ENCODE data around the gene HTT. TPM values are rescaled to one million over a fixed set of nuclear protein-coding genes. Genes with fewer than 3 reads are reported as not detected.

Gene HTT
- total and polyA plus RNA-seq, 4 donors: 8.6 to 39.8 (median 16.4) TPM

- DNase-seq (ENCODE audit: low spot score): no peak
- Histone ChIP-seq H3K4me3 (ENCODE audit: low read depth in 1 of 3, low read length in 3 of 3) (no peak overlapping the region), H3K9me3 (ENCODE audit: control insufficient read depth in 4 of 4, low read length in 3 of 4) (no peaks in the 10 kb centered on the region), H3K36me3 (ENCODE audit: control insufficient read depth in 4 of 4, insufficient read depth in 3 of 4, low read depth in 1 of 4, low read length in 3 of 4) (peaks cover 0 to 3% (median 0%) of the 10 kb centered on the region in 4 donors), H3K4me1 (ENCODE audit: control insufficient read depth in 4 of 4, insufficient read depth in 4 of 4, low read length in 3 of 4) (no peaks in the 10 kb centered on the region), H3K27me3 (ENCODE audit: control insufficient read depth in 4 of 4, insufficient read depth in 4 of 4, low read length in 3 of 4) (no peaks in the 10 kb centered on the region), H3K9ac (ENCODE audit: low read depth in 1 of 2, low read length in 2 of 2) (no peak overlapping the region), H3K27ac (ENCODE audit: low read depth in 1 of 2, low read length in 2 of 2) (no peak overlapping the region)
- TF ChIP-seq HNF4A (conservative IDR thresholded peaks at IDR 0.05): no peak
- TF ChIP-seq MAX (IDR thresholded peaks at IDR 0.05): no peak
- TF ChIP-seq SP1 (IDR thresholded peaks at IDR 0.05): no peak
- no peak for TF ChIP-seq YY1 (IDR thresholded peaks at IDR 0.05)
- no peak for TF ChIP-seq RXRA (IDR thresholded peaks at IDR 0.05)
- TF ChIP-seq NR2F2 (IDR thresholded peaks at IDR 0.05): no peak
- TF ChIP-seq HNF4G (IDR thresholded peaks at IDR 0.05): no peak
- no peak for TF ChIP-seq FOXA1 (IDR thresholded peaks at IDR 0.05)
- TF ChIP-seq FOXA2 (IDR thresholded peaks at IDR 0.05): no peak
- TF ChIP-seq, protein P1, sequence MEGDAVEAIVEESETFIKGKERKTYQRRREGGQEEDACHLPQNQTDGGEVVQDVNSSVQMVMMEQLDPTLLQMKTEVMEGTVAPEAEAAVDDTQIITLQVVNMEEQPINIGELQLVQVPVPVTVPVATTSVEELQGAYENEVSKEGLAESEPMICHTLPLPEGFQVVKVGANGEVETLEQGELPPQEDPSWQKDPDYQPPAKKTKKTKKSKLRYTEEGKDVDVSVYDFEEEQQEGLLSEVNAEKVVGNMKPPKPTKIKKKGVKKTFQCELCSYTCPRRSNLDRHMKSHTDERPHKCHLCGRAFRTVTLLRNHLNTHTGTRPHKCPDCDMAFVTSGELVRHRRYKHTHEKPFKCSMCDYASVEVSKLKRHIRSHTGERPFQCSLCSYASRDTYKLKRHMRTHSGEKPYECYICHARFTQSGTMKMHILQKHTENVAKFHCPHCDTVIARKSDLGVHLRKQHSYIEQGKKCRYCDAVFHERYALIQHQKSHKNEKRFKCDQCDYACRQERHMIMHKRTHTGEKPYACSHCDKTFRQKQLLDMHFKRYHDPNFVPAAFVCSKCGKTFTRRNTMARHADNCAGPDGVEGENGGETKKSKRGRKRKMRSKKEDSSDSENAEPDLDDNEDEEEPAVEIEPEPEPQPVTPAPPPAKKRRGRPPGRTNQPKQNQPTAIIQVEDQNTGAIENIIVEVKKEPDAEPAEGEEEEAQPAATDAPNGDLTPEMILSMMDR (IDR thresholded peaks at IDR 0.05; ENCODE audit: low read depth, low read length, missing input control): no peak
- WGBS: 82% methylated on average over 13 of the region's 13 CpGs
Measured at GRCh38 chr4:3253808-3254207, 179.3 kb downstream of the HTT start.

DNA sequence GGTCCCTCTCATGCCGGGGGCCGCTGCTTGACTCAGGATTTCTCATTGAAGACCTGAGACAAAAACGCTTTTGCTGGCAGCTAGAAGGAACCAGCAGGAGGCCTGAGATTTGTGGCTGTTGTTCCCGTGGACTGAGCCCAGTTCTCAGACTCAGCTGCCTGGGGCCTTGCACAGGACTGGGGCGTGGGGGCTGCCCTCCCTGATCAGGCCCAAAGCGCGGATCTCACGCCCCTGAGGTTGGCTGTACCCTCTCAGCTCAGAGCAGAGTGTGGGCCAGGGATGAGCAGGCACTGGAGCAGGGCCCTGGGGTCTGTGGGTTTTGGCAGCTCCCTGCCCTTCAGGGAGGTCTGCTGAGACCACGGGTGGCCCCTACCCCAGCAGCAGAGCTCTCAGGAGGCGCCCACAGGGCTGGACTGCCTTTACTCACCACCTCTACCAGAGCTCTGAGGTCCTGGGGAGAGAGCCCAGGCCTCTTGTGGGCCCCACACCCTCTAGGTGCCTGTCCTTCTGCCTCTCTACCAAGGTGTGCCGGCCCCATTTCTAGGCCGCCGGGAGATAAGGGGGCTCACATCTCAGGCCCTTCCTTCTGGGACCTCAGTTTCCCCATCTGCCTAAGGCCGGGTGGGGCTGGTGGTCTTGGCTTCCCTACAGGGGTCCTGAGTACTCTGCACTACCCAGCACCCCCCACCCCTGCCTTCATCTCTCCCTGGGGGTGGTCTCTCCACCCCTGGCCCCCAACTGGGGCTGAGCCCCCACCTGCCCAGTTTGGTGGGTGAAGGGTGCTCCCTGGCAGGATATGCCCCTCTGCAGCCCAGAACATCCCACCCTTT is 180.0 kb downstream of the HTT start:
- peaks cover 0 to 3% (median 0%) of the 10 kb centered on the region in 4 donors for H3K36me3 ChIP-seq (ENCODE audit: control insufficient read depth in 4 of 4, insufficient read depth in 3 of 4, low read depth in 1 of 4, low read length in 3 of 4)
- 94% methylated on average over 14 of the region's 14 CpGs for WGBS
- TF ChIP-seq MAX (IDR thresholded peaks at IDR 0.05): no peak
- no peak for TF ChIP-seq JUND (IDR thresholded peaks at IDR 0.05)
- no peak for TF ChIP-seq RXRA (IDR thresholded peaks at IDR 0.05)
- no peak for TF ChIP-seq RAD21 (IDR thresholded peaks at IDR 0.05)
- TF ChIP-seq FOXA1 (IDR thresholded peaks at IDR 0.05): no peak
- TF ChIP-seq HNF4A (conservative IDR thresholded peaks at IDR 0.05): no peak
- H3K9me3 ChIP-seq (ENCODE audit: control insufficient read depth in 4 of 4, low read length in 3 of 4): no peaks in the 10 kb centered on the region
- no peak overlapping the region for H3K27ac ChIP-seq (ENCODE audit: low read depth in 1 of 2, low read length in 2 of 2)
- H3K4me1 ChIP-seq (ENCODE audit: control insufficient read depth in 4 of 4, insufficient read depth in 4 of 4, low read length in 3 of 4): no peaks in the 10 kb centered on the region
- no peak overlapping the region for H3K9ac ChIP-seq (ENCODE audit: low read depth in 1 of 2, low read length in 2 of 2)
- no peak overlapping the region for H3K4me3 ChIP-seq (ENCODE audit: low read depth in 1 of 3, low read length in 3 of 3)
- no peak for DNase-seq (ENCODE audit: low spot score)
- no peaks in the 10 kb centered on the region for H3K27me3 ChIP-seq (ENCODE audit: control insufficient read depth in 4 of 4, insufficient read depth in 4 of 4, low read length in 3 of 4)

- H3K27ac ChIP-seq (ENCODE audit: low read depth in 1 of 2, low read length in 2 of 2): no peak overlapping the region
- peaks cover 0 to 3% (median 0%) of the 10 kb centered on the region in 4 donors for H3K36me3 ChIP-seq (ENCODE audit: control insufficient read depth in 4 of 4, insufficient read depth in 3 of 4, low read depth in 1 of 4, low read length in 3 of 4)
- H3K4me3 ChIP-seq (ENCODE audit: low read depth in 1 of 3, low read length in 3 of 3): no peak overlapping the region
- no peaks in the 10 kb centered on the region for H3K4me1 ChIP-seq (ENCODE audit: control insufficient read depth in 4 of 4, insufficient read depth in 4 of 4, low read length in 3 of 4)
- WGBS: 95% methylated on average over 36 of the region's 36 CpGs
- no peaks in the 10 kb centered on the region for H3K9me3 ChIP-seq (ENCODE audit: control insufficient read depth in 4 of 4, low read length in 3 of 4)
- H3K9ac ChIP-seq (ENCODE audit: low read depth in 1 of 2, low read length in 2 of 2): no peak overlapping the region
- DNase-seq (ENCODE audit: low spot score): no peak
- H3K27me3 ChIP-seq (ENCODE audit: control insufficient read depth in 4 of 4, insufficient read depth in 4 of 4, low read length in 3 of 4): no peaks in the 10 kb centered on the region
- TF ChIP-seq RXRA (IDR thresholded peaks at IDR 0.05) (no peak), HNF4A (conservative IDR thresholded peaks at IDR 0.05) (no peak), YY1 (IDR thresholded peaks at IDR 0.05) (no peak), REST (IDR thresholded peaks at IDR 0.05) (no peak), NR2F2 (IDR thresholded peaks at IDR 0.05) (no peak), MAX (IDR thresholded peaks at IDR 0.05) (no peak), HNF4G (IDR thresholded peaks at IDR 0.05) (no peak), FOXA2 (IDR thresholded peaks at IDR 0.05) (no peak), GABPA (IDR thresholded peaks at IDR 0.05 in 1 of 2, conservative IDR thresholded peaks at IDR 0.05 in 1 of 2) (no peak), SP1 (IDR thresholded peaks at IDR 0.05) (no peak), EGR1 (IDR thresholded peaks at IDR 0.05; ENCODE audit: low read depth in 2 of 2) (no peak), RAD21 (IDR thresholded peaks at IDR 0.05) (no peak), FOXA1 (IDR thresholded peaks at IDR 0.05) (no peak), ATF3 (IDR thresholded peaks at IDR 0.05) (no peak)
- TF ChIP-seq, protein P2, sequence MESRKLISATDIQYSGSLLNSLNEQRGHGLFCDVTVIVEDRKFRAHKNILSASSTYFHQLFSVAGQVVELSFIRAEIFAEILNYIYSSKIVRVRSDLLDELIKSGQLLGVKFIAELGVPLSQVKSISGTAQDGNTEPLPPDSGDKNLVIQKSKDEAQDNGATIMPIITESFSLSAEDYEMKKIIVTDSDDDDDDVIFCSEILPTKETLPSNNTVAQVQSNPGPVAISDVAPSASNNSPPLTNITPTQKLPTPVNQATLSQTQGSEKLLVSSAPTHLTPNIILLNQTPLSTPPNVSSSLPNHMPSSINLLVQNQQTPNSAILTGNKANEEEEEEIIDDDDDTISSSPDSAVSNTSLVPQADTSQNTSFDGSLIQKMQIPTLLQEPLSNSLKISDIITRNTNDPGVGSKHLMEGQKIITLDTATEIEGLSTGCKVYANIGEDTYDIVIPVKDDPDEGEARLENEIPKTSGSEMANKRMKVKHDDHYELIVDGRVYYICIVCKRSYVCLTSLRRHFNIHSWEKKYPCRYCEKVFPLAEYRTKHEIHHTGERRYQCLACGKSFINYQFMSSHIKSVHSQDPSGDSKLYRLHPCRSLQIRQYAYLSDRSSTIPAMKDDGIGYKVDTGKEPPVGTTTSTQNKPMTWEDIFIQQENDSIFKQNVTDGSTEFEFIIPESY (IDR thresholded peaks at IDR 0.05): no peak
Measured at GRCh38 chr4:3255611-3256186, 181.2 kb downstream of the HTT start.
